ENCODE results near the gene COPB2. TPM values are rescaled to one million over a fixed set of nuclear protein-coding genes. Genes with fewer than 3 reads are reported as not detected.
"Not testable (repeated sequence)": the region's sequence is repeated elsewhere in the genome, so short reads cannot be mapped to it uniquely, and the experiment has no call there.

The COPB2 gene
- total and polyA plus RNA-seq, 2 donors: 46.1 to 104 TPM

DNA sequence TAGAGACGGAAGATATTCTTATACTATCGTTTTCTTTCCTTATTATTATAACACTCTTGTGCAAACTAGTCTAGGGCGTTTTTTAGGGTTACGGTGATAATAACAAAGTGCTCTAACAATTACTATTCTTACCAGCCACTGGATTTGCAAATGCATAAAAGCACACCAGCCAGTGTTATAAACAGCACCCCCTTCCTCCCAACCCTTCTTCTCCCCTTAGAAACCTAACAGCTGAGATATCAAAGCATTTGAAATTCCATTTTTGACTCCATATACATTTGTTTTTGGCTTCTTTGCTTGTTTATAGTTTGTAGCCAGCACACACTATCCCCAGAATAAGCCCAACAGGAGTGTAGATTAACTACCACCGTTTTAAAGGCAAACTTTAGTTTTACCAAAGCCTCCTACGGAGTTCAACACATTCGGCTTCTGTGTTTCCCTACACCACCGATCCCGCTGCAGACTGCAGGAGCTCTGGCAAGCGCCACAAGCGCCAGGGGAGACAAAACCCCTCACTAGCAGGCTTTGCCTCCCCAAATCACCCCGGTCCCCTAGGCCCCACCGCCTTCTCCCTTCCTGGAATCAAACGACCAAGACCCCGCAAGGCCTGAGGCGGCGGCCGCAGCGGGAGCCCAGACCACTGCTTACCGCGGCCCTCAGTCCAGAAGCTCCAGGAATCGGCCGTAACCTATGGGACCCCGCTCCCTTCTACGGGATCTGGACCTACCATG is 461 bp downstream of the COPB2 start:
- no peaks in the 10 kb centered on the region for H3K27me3 ChIP-seq (ENCODE audit: control insufficient read depth in 2 of 2, insufficient read depth in 1 of 2, low read length in 1 of 2)
- peak in 8 of 9 donors; percentile 9 to 72 (median 36) for DNase-seq (ENCODE audit: low read depth in 6 of 9, low spot score in 9 of 9)
- peaks cover 0 to 3% of the 10 kb centered on the region in 2 donors for H3K9me3 ChIP-seq (ENCODE audit: control insufficient read depth in 2 of 2, insufficient read depth in 1 of 2, low read length in 1 of 2)

DNA sequence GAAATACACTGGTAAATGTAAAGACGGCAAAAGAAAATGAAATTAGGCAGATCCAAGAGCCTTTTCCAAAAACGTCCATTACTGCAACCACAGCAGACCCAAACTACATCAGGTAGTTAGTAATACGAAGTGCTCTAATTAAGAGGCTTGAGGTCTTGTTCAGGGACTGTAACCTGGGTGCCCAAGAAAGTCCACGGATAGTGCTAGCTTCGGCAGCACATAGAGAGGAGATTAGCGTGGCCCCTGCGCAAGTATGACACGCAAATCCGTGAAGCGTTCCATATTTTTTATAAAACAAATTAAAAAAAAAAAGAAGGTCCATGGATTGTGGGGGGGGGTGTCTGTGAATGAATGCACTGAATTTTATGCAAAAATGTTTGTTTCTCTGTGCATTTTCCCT is 1.4 kb downstream of the COPB2 start:
- 92% methylated on average over 10 of the region's 10 CpGs for WGBS
- Histone ChIP-seq H3K9me3 (ENCODE audit: control insufficient read depth in 2 of 2, insufficient read depth in 1 of 2, low read length in 1 of 2) (peaks cover 0 to 3% of the 10 kb centered on the region in 2 donors), H3K27me3 (ENCODE audit: control insufficient read depth in 2 of 2, insufficient read depth in 1 of 2, low read length in 1 of 2) (no peaks in the 10 kb centered on the region), H3K27ac (ENCODE audit: low read depth in 1 of 2, low read length in 1 of 2) (no peak overlapping the region), H3K4me1 (ENCODE audit: control insufficient read depth in 2 of 2, insufficient read depth in 2 of 2, low read length in 2 of 2) (peaks cover 3 to 8% of the 10 kb centered on the region in 2 donors), H3K36me3 (ENCODE audit: control insufficient read depth in 2 of 2, insufficient read depth in 2 of 2, low read length in 1 of 2) (no peaks in the 10 kb centered on the region), H3K4me3 (ENCODE audit: low read length in 2 of 2) (no peak overlapping the region)
- no peak for DNase-seq (ENCODE audit: low read depth in 6 of 9, low spot score in 9 of 9)

More for the DNA sequence above, 461 bp downstream of the COPB2 start:
- H3K27ac ChIP-seq (ENCODE audit: low read depth in 1 of 2, low read length in 1 of 2): peak overlapping the region; percentile 85 to 90
- H3K4me3 ChIP-seq (ENCODE audit: low read length in 2 of 2): peak overlapping the region; percentile 81 to 90
- no peaks in the 10 kb centered on the region for H3K36me3 ChIP-seq (ENCODE audit: control insufficient read depth in 2 of 2, insufficient read depth in 2 of 2, low read length in 1 of 2)
- H3K4me1 ChIP-seq (ENCODE audit: control insufficient read depth in 2 of 2, insufficient read depth in 2 of 2, low read length in 2 of 2): peaks cover 3 to 8% of the 10 kb centered on the region in 2 donors
- WGBS: 6% methylated on average over 25 of the region's 25 CpGs

DNA sequence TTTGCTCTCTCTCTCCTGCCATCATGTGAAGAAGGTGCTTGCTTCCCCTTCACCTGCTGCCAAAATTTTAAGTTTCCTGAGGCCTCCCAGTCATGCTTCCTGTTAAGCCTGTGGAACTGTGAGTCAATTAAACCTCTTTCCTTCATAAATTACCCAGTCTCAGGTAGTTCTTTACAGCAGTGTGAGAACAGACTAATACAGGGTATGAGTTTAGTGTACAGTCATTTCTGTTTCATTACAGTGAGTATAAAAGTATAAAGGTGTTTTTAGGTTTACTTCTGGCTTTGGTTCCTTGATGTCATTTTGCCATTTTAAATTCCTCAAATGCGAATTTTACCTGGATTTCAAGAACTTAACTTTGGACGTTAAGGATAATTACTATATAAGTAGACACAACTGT is 7.2 kb downstream of the COPB2 start:
- 99% methylated on average over 2 of the region's 2 CpGs for WGBS

DNA sequence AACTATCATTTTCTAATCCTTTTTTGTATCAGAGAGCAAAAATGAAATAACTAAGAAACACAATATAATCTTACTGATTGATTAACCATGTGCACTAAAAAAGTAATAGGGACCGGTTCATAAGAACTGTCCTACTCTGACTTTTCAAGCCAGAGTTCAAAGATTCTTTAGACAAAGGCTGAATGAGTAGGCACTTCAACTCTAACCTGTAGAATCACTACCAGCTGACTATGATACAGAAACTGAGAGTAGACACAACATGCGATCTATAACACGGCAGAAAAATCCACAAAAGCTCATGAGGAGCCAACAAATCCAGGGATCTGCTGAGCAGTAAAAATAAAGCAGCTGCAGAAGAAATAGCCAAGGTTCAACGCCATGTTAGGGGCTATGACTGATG is 8.9 kb downstream of the COPB2 start:
- Histone ChIP-seq H3K27me3 (ENCODE audit: control insufficient read depth in 2 of 2, insufficient read depth in 1 of 2, low read length in 1 of 2) (no peaks in the 10 kb centered on the region), H3K9me3 (ENCODE audit: control insufficient read depth in 2 of 2, insufficient read depth in 1 of 2, low read length in 1 of 2) (no peaks in the 10 kb centered on the region), H3K27ac (ENCODE audit: low read depth in 1 of 2, low read length in 1 of 2) (no peak overlapping the region), H3K4me3 (ENCODE audit: low read length in 2 of 2) (no peak overlapping the region), H3K4me1 (ENCODE audit: control insufficient read depth in 2 of 2, insufficient read depth in 2 of 2, low read length in 2 of 2) (no peaks in the 10 kb centered on the region), H3K36me3 (ENCODE audit: control insufficient read depth in 2 of 2, insufficient read depth in 2 of 2, low read length in 1 of 2) (peaks cover 16 to 53% of the 10 kb centered on the region in 2 donors)
- WGBS: 97% methylated on average over 4 of the region's 4 CpGs
- no peak for DNase-seq (ENCODE audit: low read depth in 6 of 9, low spot score in 9 of 9)

More for the DNA sequence above, 7.2 kb downstream of the COPB2 start:
- H3K9me3 ChIP-seq (ENCODE audit: control insufficient read depth in 2 of 2, insufficient read depth in 1 of 2, low read length in 1 of 2); DNase-seq (ENCODE audit: low read depth in 6 of 9, low spot score in 9 of 9); H3K27ac ChIP-seq (ENCODE audit: low read depth in 1 of 2, low read length in 1 of 2); H3K4me1 ChIP-seq (ENCODE audit: control insufficient read depth in 2 of 2, insufficient read depth in 2 of 2, low read length in 2 of 2); H3K27me3 ChIP-seq (ENCODE audit: control insufficient read depth in 2 of 2, insufficient read depth in 1 of 2, low read length in 1 of 2); H3K4me3 ChIP-seq (ENCODE audit: low read length in 2 of 2): not testable (repeated sequence)
- peaks cover 13 to 40% of the 10 kb centered on the region in 2 donors for H3K36me3 ChIP-seq (ENCODE audit: control insufficient read depth in 2 of 2, insufficient read depth in 2 of 2, low read length in 1 of 2)

DNA sequence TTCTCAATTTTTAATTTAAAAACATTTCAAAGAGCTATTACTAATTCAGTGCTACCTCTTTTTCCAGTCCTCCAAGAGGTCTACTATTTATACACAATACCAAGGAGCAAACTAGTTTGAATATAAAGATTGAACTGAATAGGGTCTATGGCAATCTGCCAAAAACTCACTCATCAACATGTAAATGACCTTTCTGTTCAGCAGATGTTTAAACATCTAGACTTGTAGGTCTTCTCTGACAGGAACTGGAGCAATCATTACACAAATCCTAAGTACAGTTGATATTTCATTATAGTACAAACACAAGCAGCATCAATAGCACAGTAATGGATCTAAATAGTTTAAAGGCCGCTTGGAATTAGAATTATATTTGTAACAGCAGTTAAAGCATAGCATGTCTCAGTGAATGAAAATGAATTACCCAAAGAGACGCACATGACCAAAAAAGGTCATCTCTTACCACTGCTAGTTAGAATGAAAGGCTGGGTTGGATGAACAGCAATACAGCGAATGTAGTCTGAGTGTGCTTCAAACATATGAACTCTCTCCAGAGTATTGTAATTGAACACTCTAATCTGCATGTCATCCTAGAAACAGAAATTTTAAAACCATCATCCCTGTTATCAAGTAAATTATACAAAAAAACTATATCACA is 10.7 kb downstream of the COPB2 start:
- no peaks in the 10 kb centered on the region for H3K4me1 ChIP-seq (ENCODE audit: control insufficient read depth in 2 of 2, insufficient read depth in 2 of 2, low read length in 2 of 2)
- H3K4me3 ChIP-seq (ENCODE audit: low read length in 2 of 2): no peak overlapping the region
- H3K27me3 ChIP-seq (ENCODE audit: control insufficient read depth in 2 of 2, insufficient read depth in 1 of 2, low read length in 1 of 2): no peaks in the 10 kb centered on the region
- peaks cover 19 to 69% of the 10 kb centered on the region in 2 donors for H3K36me3 ChIP-seq (ENCODE audit: control insufficient read depth in 2 of 2, insufficient read depth in 2 of 2, low read length in 1 of 2)
- H3K27ac ChIP-seq (ENCODE audit: low read depth in 1 of 2, low read length in 1 of 2): no peak overlapping the region
- H3K9me3 ChIP-seq (ENCODE audit: control insufficient read depth in 2 of 2, insufficient read depth in 1 of 2, low read length in 1 of 2): no peaks in the 10 kb centered on the region
- WGBS: over 99% methylated on average over 3 of the region's 3 CpGs
- no peak for DNase-seq (ENCODE audit: low read depth in 6 of 9, low spot score in 9 of 9)

DNA sequence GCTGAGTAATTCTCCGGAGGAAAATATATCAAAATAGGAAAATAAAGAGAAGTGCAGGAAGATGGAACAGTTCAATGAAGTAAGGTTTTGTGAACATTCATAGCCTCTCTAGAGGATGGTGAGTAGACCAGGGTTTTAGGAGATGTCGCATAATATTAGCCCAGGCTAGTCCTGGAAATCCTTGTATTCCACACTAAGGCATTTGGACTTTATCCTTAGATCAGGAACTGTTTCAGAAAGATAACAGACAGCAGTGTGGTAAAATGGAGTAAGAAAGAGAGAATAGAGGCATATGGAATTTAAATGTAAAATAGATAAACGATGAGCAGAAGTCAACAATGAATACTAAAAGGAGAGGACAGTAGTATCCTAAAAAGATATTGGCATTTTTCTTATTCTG is 12.1 kb downstream of the COPB2 start:
- Histone ChIP-seq H3K4me1 (ENCODE audit: control insufficient read depth in 2 of 2, insufficient read depth in 2 of 2, low read length in 2 of 2) (no peaks in the 10 kb centered on the region), H3K4me3 (ENCODE audit: low read length in 2 of 2) (no peak overlapping the region), H3K36me3 (ENCODE audit: control insufficient read depth in 2 of 2, insufficient read depth in 2 of 2, low read length in 1 of 2) (peaks cover 28 to 81% of the 10 kb centered on the region in 2 donors), H3K27ac (ENCODE audit: low read depth in 1 of 2, low read length in 1 of 2) (no peak overlapping the region), H3K27me3 (ENCODE audit: control insufficient read depth in 2 of 2, insufficient read depth in 1 of 2, low read length in 1 of 2) (no peaks in the 10 kb centered on the region), H3K9me3 (ENCODE audit: control insufficient read depth in 2 of 2, insufficient read depth in 1 of 2, low read length in 1 of 2) (no peaks in the 10 kb centered on the region)
- 94% methylated on average over 3 of the region's 3 CpGs for WGBS
- DNase-seq (ENCODE audit: low read depth in 6 of 9, low spot score in 9 of 9): no peak

DNA sequence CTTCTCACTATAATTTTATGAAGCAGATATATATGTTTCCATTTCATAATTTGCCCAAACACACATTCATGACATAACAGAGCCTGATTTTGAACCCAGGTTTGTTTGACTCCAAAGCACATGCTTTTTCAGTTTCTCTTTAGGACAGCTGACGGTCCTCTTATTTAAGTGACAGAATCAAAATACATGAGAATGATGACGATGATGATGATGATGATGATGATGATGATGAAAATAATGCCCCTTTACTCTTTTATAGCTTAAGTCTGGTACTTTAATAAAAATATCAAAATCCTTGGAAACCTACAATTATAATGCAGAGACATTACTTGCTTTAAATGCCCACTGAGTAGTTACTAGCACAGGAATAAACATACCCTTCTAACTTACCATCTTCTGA is 15.3 kb downstream of the COPB2 start:
- Histone ChIP-seq H3K4me3 (ENCODE audit: low read length in 2 of 2) (no peak overlapping the region), H3K27ac (ENCODE audit: low read depth in 1 of 2, low read length in 1 of 2) (no peak overlapping the region), H3K4me1 (ENCODE audit: control insufficient read depth in 2 of 2, insufficient read depth in 2 of 2, low read length in 2 of 2) (no peaks in the 10 kb centered on the region), H3K9me3 (ENCODE audit: control insufficient read depth in 2 of 2, insufficient read depth in 1 of 2, low read length in 1 of 2) (no peaks in the 10 kb centered on the region), H3K27me3 (ENCODE audit: control insufficient read depth in 2 of 2, insufficient read depth in 1 of 2, low read length in 1 of 2) (no peaks in the 10 kb centered on the region), H3K36me3 (ENCODE audit: control insufficient read depth in 2 of 2, insufficient read depth in 2 of 2, low read length in 1 of 2) (peaks cover 34 to 84% of the 10 kb centered on the region in 2 donors)
- WGBS: 98% methylated on average over 2 of the region's 2 CpGs
- DNase-seq (ENCODE audit: low read depth in 6 of 9, low spot score in 9 of 9): no peak

DNA sequence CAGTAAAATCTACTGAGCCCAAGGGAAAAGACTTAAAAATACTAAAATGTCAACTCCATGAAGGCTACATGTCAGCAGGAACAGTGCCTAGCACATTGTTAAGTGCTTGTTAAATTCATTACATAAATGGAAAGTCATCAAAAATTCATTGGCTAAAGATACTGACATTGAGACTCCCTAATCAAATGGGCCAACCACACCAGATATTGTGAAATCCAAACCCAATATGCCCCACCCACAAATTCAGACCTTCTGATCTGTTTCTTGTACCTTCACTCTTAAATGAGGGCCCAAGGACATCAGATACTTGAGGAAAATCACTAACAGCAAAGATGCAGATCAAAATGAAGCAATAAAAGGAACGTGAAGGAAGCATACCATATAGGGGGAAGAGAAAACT is 24.9 kb downstream of the COPB2 start:
- Histone ChIP-seq H3K36me3 (ENCODE audit: control insufficient read depth in 2 of 2, insufficient read depth in 2 of 2, low read length in 1 of 2) (peaks cover 46 to 76% of the 10 kb centered on the region in 2 donors), H3K9me3 (ENCODE audit: control insufficient read depth in 2 of 2, insufficient read depth in 1 of 2, low read length in 1 of 2) (no peaks in the 10 kb centered on the region), H3K27me3 (ENCODE audit: control insufficient read depth in 2 of 2, insufficient read depth in 1 of 2, low read length in 1 of 2) (no peaks in the 10 kb centered on the region), H3K27ac (ENCODE audit: low read depth in 1 of 2, low read length in 1 of 2) (no peak overlapping the region), H3K4me1 (ENCODE audit: control insufficient read depth in 2 of 2, insufficient read depth in 2 of 2, low read length in 2 of 2) (no peaks in the 10 kb centered on the region), H3K4me3 (ENCODE audit: low read length in 2 of 2) (no peak overlapping the region)
- WGBS: 100% methylated on average over 1 of the region's 1 CpG
- DNase-seq (ENCODE audit: low read depth in 6 of 9, low spot score in 9 of 9): no peak

DNA sequence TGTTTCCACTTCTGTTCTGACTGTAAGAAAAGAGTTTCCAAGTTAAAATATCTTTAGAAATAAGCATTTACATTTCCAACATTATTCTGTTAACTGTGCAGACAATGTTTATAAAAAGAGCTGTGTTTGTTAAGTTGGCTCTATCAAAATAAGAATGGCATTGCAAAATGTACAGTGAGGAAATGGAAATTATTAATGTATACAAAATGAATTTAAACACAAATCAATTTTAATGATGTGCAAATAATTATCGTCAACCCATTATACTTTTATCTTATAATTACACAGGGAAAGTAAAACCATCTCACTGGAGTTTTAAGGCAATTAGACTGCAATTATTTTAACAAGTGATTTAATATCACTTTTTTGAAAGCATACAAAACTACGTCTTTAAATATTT is 28.2 kb downstream of the COPB2 start:
- H3K27ac ChIP-seq (ENCODE audit: low read depth in 1 of 2, low read length in 1 of 2): no peak overlapping the region
- no peaks in the 10 kb centered on the region for H3K4me1 ChIP-seq (ENCODE audit: control insufficient read depth in 2 of 2, insufficient read depth in 2 of 2, low read length in 2 of 2)
- DNase-seq (ENCODE audit: low read depth in 6 of 9, low spot score in 9 of 9): no peak
- peaks cover 47 to 83% of the 10 kb centered on the region in 2 donors for H3K36me3 ChIP-seq (ENCODE audit: control insufficient read depth in 2 of 2, insufficient read depth in 2 of 2, low read length in 1 of 2)
- 99% methylated on average over 2 of the region's 2 CpGs for WGBS
- no peak overlapping the region for H3K4me3 ChIP-seq (ENCODE audit: low read length in 2 of 2)
- H3K9me3 ChIP-seq (ENCODE audit: control insufficient read depth in 2 of 2, insufficient read depth in 1 of 2, low read length in 1 of 2): no peaks in the 10 kb centered on the region
- H3K27me3 ChIP-seq (ENCODE audit: control insufficient read depth in 2 of 2, insufficient read depth in 1 of 2, low read length in 1 of 2): no peaks in the 10 kb centered on the region

Data from thymus (tissue), 11 donors.